ENCODE data around the gene ATP8A1.

- TF ChIP-seq CTCF (IDR thresholded peaks at IDR 0.05) (no peak), POLR2A (IDR thresholded peaks at IDR 0.05) (no peak)
Observed at GRCh38 chr4:42628740-42629139, 28.2 kb downstream of the ATP8A1 start.
